Type B pancreatic cell (in vitro differentiated cells): ENCODE measurements around the gene B4GALT4. TPM values are rescaled to one million over a fixed set of nuclear protein-coding genes. Genes with fewer than 3 reads are reported as not detected.
A peak's percentile ranks its signal among the peaks of the same experiment; 100 is the strongest.

Experiments
- DNase-seq: peaks from one replicate; pipeline ENCODE4 v3.0.0; 2021; ENCODE audit warnings: mixed read lengths; ENCODE audit not compliant: unreplicated experiment; ENCODE audit errors: extremely low spot score
- H3K27ac Mint-ChIP-seq: 2 replicates; pipeline ENCODE4 v1.8.0; 2021; ENCODE audit warnings: mild to moderate bottlenecking, mixed read lengths
- H3K27me3 Mint-ChIP-seq: 2 replicates; pipeline ENCODE4 v1.8.0; 2021; ENCODE audit warnings: mixed read lengths
- H3K36me3 Mint-ChIP-seq: 2 replicates; pipeline ENCODE4 v1.8.0; 2021; ENCODE audit warnings: mixed read lengths
- H3K4me1 Mint-ChIP-seq: one replicate; pipeline ENCODE4 v1.8.0; 2021; ENCODE audit warnings: mixed read lengths; ENCODE audit not compliant: unreplicated experiment
- H3K4me3 Mint-ChIP-seq: 2 replicates; pipeline ENCODE4 v1.8.0; 2021; ENCODE audit warnings: mild to moderate bottlenecking, mixed read lengths
- H3K9me3 Mint-ChIP-seq: 2 replicates; pipeline ENCODE4 v1.8.0; 2021; ENCODE audit warnings: mixed read lengths
- total RNA-seq: library from RNA; stranded (reverse); gene quantifications from 2 replicates; pipeline ENCODE4 v1.2.1, GENCODE V29; 2021; ENCODE audit warnings: low replicate concordance
- TF ChIP-seq, protein P1 (sequence below): fragments of 200-600 bp; sonication (generic); conservative IDR thresholded peaks from 2 replicates; pipeline ENCODE4 v1.5.0; 2021; ENCODE audit warnings: antibody characterized with exemption, mild to moderate bottlenecking

B4GALT4 gene
- total RNA-seq, 1 donor from 2014 or later: 23.9 TPM

- Mint-ChIP-seq H3K4me1 (peaks cover 9% of the 10 kb centered on the region), H3K36me3 (peaks cover 25% of the 10 kb centered on the region), H3K27ac (peak overlapping the region; percentile 87), H3K9me3 (no peaks in the 10 kb centered on the region), H3K4me3 (no peak overlapping the region), H3K27me3 (no peaks in the 10 kb centered on the region)
- no peak for DNase-seq
- TF ChIP-seq, protein P1, sequence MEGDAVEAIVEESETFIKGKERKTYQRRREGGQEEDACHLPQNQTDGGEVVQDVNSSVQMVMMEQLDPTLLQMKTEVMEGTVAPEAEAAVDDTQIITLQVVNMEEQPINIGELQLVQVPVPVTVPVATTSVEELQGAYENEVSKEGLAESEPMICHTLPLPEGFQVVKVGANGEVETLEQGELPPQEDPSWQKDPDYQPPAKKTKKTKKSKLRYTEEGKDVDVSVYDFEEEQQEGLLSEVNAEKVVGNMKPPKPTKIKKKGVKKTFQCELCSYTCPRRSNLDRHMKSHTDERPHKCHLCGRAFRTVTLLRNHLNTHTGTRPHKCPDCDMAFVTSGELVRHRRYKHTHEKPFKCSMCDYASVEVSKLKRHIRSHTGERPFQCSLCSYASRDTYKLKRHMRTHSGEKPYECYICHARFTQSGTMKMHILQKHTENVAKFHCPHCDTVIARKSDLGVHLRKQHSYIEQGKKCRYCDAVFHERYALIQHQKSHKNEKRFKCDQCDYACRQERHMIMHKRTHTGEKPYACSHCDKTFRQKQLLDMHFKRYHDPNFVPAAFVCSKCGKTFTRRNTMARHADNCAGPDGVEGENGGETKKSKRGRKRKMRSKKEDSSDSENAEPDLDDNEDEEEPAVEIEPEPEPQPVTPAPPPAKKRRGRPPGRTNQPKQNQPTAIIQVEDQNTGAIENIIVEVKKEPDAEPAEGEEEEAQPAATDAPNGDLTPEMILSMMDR: no peak
Observed at GRCh38 chr3:119235151-119235550, 5.5 kb downstream of the B4GALT4 start.

GRCh38 chr3:119234610-119235009, 6.1 kb downstream of the B4GALT4 start:
- H3K27me3 Mint-ChIP-seq: no peaks in the 10 kb centered on the region
- peaks cover 3% of the 10 kb centered on the region for H3K4me1 Mint-ChIP-seq
- peaks cover 30% of the 10 kb centered on the region for H3K36me3 Mint-ChIP-seq
- H3K9me3 Mint-ChIP-seq: no peaks in the 10 kb centered on the region
- no peak overlapping the region for H3K4me3 Mint-ChIP-seq
- TF ChIP-seq, protein P1: no peak
- peak overlapping the region; percentile 87 for H3K27ac Mint-ChIP-seq
- DNase-seq: no peak

DNA sequence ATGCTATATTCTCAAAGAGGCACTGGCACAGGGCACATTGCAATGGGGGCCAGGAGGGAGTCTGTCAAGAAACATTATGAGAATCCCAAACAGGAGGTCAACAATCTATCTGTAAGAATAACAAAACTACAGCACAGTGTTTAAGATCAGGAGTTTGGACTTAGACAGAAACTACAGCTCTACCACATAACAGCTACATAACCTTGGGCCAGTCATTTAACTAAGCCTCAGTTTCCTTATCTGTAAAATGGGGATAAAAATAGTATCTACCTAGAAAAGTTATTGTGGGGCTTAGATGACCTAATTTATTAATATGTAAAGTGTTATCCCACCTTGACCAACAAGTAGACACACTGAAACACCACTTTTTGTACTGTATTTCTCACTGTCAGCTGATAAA, 9.9 kb downstream of the B4GALT4 start:
- peaks cover 45% of the 10 kb centered on the region for H3K36me3 Mint-ChIP-seq
- no peak for DNase-seq
- no peaks in the 10 kb centered on the region for H3K9me3 Mint-ChIP-seq
- no peak overlapping the region for H3K4me3 Mint-ChIP-seq
- TF ChIP-seq, protein P1: no peak
- no peak overlapping the region for H3K27ac Mint-ChIP-seq
- H3K4me1 Mint-ChIP-seq: no peaks in the 10 kb centered on the region
- no peaks in the 10 kb centered on the region for H3K27me3 Mint-ChIP-seq

DNA sequence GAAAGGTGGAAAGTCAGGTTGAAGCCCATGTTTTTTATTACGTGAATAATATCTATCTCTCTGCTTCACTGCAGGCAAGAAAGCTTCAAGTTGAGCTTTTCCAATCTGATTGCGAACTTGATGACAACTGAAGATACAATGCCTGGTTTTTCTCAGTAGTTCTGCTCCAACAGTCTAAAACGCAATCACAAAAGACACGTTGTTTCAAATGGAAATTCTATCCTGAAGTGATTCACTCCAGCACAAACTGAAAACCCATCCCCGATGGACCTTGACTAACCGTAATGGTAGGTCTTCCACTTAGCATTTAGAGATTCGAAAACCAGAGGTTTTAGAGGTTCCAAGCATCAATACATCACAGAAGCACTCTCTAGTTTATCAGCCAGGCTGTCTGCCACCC, 10.6 kb downstream of the B4GALT4 start:
- Mint-ChIP-seq H3K4me1 (no peaks in the 10 kb centered on the region), H3K36me3 (peaks cover 42% of the 10 kb centered on the region), H3K27ac (no peak overlapping the region), H3K9me3 (no peaks in the 10 kb centered on the region), H3K4me3 (no peak overlapping the region), H3K27me3 (no peaks in the 10 kb centered on the region)
- TF ChIP-seq, protein P1: no peak
- no peak for DNase-seq

DNA sequence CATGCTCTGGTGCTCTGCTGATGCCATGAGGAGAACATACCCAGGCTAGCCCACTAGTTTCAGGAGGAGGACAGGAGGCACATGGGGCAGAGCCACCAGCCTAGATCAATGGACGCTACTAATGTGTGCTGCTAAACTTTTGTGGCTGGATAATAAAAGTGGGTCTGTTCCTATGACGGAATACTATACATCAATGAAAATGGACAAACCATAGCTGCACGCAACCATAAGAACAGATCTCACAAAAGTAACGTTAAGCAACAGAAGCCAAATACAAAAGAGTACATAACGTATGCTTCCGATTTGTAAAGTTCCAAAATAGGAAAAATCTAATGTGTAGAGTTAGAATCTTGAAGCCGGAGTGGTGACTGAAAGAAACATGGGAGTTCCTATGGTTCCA, 11.5 kb downstream of the B4GALT4 start:
- Mint-ChIP-seq H3K27ac (no peak overlapping the region), H3K4me3 (no peak overlapping the region), H3K9me3 (no peaks in the 10 kb centered on the region), H3K4me1 (no peaks in the 10 kb centered on the region), H3K27me3 (no peaks in the 10 kb centered on the region), H3K36me3 (peaks cover 36% of the 10 kb centered on the region)
- TF ChIP-seq, protein P1: no peak
- no peak for DNase-seq
